ENCODE results near the gene MACO1. TPM values are rescaled to one million over a fixed set of nuclear protein-coding genes. Genes with fewer than 3 reads are reported as not detected.

The MACO1 gene
- total RNA-seq, 1 experiment from 2014 or later, result 17.4 TPM

DNA sequence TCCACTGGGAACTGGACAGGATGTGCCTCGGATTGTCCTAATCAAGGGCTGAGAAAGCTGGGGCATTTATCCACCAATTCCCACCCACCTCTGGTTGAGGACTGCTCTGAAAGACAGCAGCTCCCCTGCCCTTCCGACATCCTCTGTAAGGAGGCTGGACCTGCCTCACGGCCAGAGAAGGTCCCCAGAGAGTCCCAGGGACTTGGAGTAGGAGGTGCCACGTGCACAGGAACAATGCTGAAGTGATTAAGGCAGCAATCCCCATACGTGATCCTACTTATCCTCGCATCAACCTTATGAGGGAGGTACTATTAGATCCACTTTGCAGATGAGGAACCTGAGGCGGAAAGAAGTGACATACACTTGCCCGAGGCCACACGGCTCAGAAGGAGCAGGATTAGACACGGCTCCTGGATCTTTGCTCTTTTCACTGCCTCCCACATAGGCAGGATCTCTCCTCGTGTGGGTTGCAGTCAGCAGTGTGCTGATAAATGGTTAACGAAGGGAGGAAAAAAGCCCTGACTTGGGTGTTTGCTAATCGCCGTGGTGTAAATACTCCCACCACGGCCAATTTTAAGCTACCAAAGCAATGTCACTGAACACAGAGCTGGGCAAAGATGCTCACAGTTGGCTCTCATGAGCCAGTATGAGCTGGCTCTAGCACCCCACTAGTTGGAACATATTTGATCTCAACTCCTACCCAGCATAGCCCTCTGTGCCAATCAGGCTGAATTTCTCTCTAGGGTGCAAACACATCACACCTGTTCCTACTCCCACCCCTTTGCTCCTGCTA, 94.1 kb downstream of the MACO1 start:
- TF ChIP-seq, protein P1, sequence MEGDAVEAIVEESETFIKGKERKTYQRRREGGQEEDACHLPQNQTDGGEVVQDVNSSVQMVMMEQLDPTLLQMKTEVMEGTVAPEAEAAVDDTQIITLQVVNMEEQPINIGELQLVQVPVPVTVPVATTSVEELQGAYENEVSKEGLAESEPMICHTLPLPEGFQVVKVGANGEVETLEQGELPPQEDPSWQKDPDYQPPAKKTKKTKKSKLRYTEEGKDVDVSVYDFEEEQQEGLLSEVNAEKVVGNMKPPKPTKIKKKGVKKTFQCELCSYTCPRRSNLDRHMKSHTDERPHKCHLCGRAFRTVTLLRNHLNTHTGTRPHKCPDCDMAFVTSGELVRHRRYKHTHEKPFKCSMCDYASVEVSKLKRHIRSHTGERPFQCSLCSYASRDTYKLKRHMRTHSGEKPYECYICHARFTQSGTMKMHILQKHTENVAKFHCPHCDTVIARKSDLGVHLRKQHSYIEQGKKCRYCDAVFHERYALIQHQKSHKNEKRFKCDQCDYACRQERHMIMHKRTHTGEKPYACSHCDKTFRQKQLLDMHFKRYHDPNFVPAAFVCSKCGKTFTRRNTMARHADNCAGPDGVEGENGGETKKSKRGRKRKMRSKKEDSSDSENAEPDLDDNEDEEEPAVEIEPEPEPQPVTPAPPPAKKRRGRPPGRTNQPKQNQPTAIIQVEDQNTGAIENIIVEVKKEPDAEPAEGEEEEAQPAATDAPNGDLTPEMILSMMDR (IDR thresholded peaks at IDR 0.05; ENCODE audit: unreplicated experiment), result no peak
- CTCF ChIA-PET, result no interaction called here
- Mint-ChIP-seq H3K4me3 (ENCODE audit: unreplicated experiment) (no peak overlapping the region), H3K4me1 (ENCODE audit: insufficient read depth, unreplicated experiment) (no peaks in the 10 kb centered on the region), H3K9me3 (ENCODE audit: unreplicated experiment) (peaks cover 8% of the 10 kb centered on the region), H3K36me3 (ENCODE audit: insufficient read depth, unreplicated experiment) (no peaks in the 10 kb centered on the region), H3K27me3 (ENCODE audit: insufficient read depth, unreplicated experiment) (peaks cover 12% of the 10 kb centered on the region), H3K27ac (ENCODE audit: low read depth, unreplicated experiment) (no peak overlapping the region)
- BruUV-seq (replicated peaks), result no TSS peak
- intact Hi-C loops (cut with micrococcal nuclease), result loop anchor here (5.0 to 10.0 kb wide), 3 partner anchors 120 to 288 kb away; no protein-coding TSS in a partner anchor
- POLR2A ChIA-PET, result interaction anchor here (1.2 kb wide), 1 partner anchor 292 kb away, joined by 3 read pairs; the partner anchor contains the start of gene SYF2
- no peak for DNase-seq (ENCODE audit: unreplicated experiment)

DNA sequence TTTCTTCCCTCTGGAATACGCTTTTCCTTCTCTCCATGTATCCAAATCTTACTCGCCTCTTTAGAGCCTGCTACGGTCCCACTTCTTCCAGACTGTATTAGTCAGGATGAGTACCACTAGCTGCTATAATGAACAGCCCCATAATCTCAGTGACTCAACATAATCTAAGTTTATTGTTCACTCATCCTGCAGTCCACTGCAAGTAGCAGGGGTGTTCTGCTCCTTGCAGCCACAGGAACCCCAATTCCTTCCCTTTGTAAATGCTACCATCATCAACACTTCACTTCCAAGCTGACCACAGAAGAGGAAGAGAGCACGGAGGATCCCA, 94.6 kb downstream of the MACO1 start:
- no peak overlapping the region for H3K27ac Mint-ChIP-seq (ENCODE audit: low read depth, unreplicated experiment)
- H3K4me1 Mint-ChIP-seq (ENCODE audit: insufficient read depth, unreplicated experiment), result no peaks in the 10 kb centered on the region
- TF ChIP-seq, protein P1 (IDR thresholded peaks at IDR 0.05; ENCODE audit: unreplicated experiment), result no peak
- H3K4me3 Mint-ChIP-seq (ENCODE audit: unreplicated experiment), result no peak overlapping the region
- no peak for DNase-seq (ENCODE audit: unreplicated experiment)
- CTCF ChIA-PET, result no interaction called here
- no TSS peak for BruUV-seq (replicated peaks)
- peaks cover 8% of the 10 kb centered on the region for H3K9me3 Mint-ChIP-seq (ENCODE audit: unreplicated experiment)
- peaks cover 12% of the 10 kb centered on the region for H3K27me3 Mint-ChIP-seq (ENCODE audit: insufficient read depth, unreplicated experiment)
- POLR2A ChIA-PET, result interaction anchor here (0.9 to 1.2 kb wide), 2 partner anchors 13 to 293 kb away, joined by 3 read pairs; partner anchors contain the start of gene SYF2
- intact Hi-C loops (cut with micrococcal nuclease), result loop anchor here (10.0 kb wide), 1 partner anchor 121 kb away; no protein-coding TSS in a partner anchor
- H3K36me3 Mint-ChIP-seq (ENCODE audit: insufficient read depth, unreplicated experiment), result no peaks in the 10 kb centered on the region

GRCh38 chr1:25526753-25527152, 96.1 kb downstream of the MACO1 start:
- CTCF ChIA-PET, result interaction anchor here (1.2 to 1.3 kb wide), 2 partner anchors 8 to 285 kb away, joined by 3 to 4 read pairs; no protein-coding TSS in a partner anchor
- intact Hi-C loops (cut with micrococcal nuclease), result loop anchor here (10.0 kb wide), 1 partner anchor 122 kb away; no protein-coding TSS in a partner anchor
- H3K36me3 Mint-ChIP-seq (ENCODE audit: insufficient read depth, unreplicated experiment), result no peaks in the 10 kb centered on the region

More at GRCh38 chr1:25526753-25527152, 96.1 kb downstream of the MACO1 start:
- no peak overlapping the region for H3K4me3 Mint-ChIP-seq (ENCODE audit: unreplicated experiment)
- no peak for DNase-seq (ENCODE audit: unreplicated experiment)
- TF ChIP-seq, protein P1 (IDR thresholded peaks at IDR 0.05; ENCODE audit: unreplicated experiment), result no peak
- H3K27me3 Mint-ChIP-seq (ENCODE audit: insufficient read depth, unreplicated experiment), result peaks cover 12% of the 10 kb centered on the region
- no peak overlapping the region for H3K27ac Mint-ChIP-seq (ENCODE audit: low read depth, unreplicated experiment)
- H3K9me3 Mint-ChIP-seq (ENCODE audit: unreplicated experiment), result peaks cover 8% of the 10 kb centered on the region
- POLR2A ChIA-PET, result interaction anchor here (0.9 kb wide), 1 partner anchor 17 kb away, joined by 3 read pairs; the partner anchor contains the start of gene LDLRAP1
- BruUV-seq (replicated peaks), result no TSS peak
- H3K4me1 Mint-ChIP-seq (ENCODE audit: insufficient read depth, unreplicated experiment), result no peaks in the 10 kb centered on the region
